GM23248 (cell line): Measurements from ENCODE around the gene NDC80. TPM values are rescaled to one million over a fixed set of nuclear protein-coding genes. Genes with fewer than 3 reads are reported as not detected.

Experiments
- DNase-seq: peaks from one replicate; pipeline ENCODE4 v3.0.0-alpha.2; 2015
- H2AFZ ChIP-seq: fragments of 200-600 bp; sonication (generic); 2 replicates; pipeline ENCODE4 v1.6.1; 2016; ENCODE audit warnings: antibody characterized with exemption
- H3F3A ChIP-seq: fragments of 200-600 bp; sonication (generic); 2 replicates; pipeline ENCODE4 v1.6.1; 2016; ENCODE audit warnings: mild to moderate bottlenecking, antibody characterized with exemption, mixed run types; ENCODE audit not compliant: insufficient read depth
- H3K27ac ChIP-seq: fragments of 200-600 bp; sonication (generic); 2 replicates; pipeline ENCODE4 v1.5.1; 2016; ENCODE audit warnings: mild to moderate bottlenecking
- H3K27me3 ChIP-seq: fragments of 200-600 bp; sonication (generic); replicated peaks from 2 replicates; pipeline ENCODE4 v1.6.1; 2016; ENCODE audit warnings: mild to moderate bottlenecking; ENCODE audit not compliant: insufficient read depth
- H3K36me3 ChIP-seq: fragments of 200-600 bp; sonication (generic); 2 replicates; pipeline ENCODE4 v1.6.1; 2016; ENCODE audit warnings: low read depth, mild to moderate bottlenecking
- H3K4me1 ChIP-seq: fragments of 200-600 bp; sonication (generic); 2 replicates; pipeline ENCODE4 v1.6.1; 2016; ENCODE audit warnings: mild to moderate bottlenecking; ENCODE audit not compliant: insufficient read depth
- H3K4me2 ChIP-seq: fragments of 200-600 bp; sonication (generic); one replicate; pipeline ENCODE4 v1.6.1; 2016; ENCODE audit warnings: mild to moderate bottlenecking; ENCODE audit not compliant: unreplicated experiment
- H3K4me3 ChIP-seq: fragments of 200-600 bp; sonication (generic); 2 replicates; pipeline ENCODE4 v1.5.1; 2016; ENCODE audit warnings: mild to moderate bottlenecking
- H3K79me2 ChIP-seq: fragments of 200-600 bp; sonication (generic); 2 replicates; pipeline ENCODE4 v1.6.1; 2016; ENCODE audit warnings: mild to moderate bottlenecking; ENCODE audit not compliant: insufficient read depth
- H3K9ac ChIP-seq: fragments of 200-600 bp; sonication (generic); 2 replicates; pipeline ENCODE4 v1.6.1; 2016; ENCODE audit warnings: mild to moderate bottlenecking
- H3K9me2 ChIP-seq: fragments of 200-600 bp; sonication (generic); 2 replicates; pipeline ENCODE4 v1.6.1; 2016; ENCODE audit warnings: mixed run types, mild to moderate bottlenecking, moderate library complexity; ENCODE audit not compliant: insufficient read depth
- H3K9me3 ChIP-seq: fragments of 200-600 bp; sonication (generic); one replicate; pipeline ENCODE4 v1.6.1; 2017; ENCODE audit warnings: low read depth
- H4K20me1 ChIP-seq: fragments of 200-600 bp; sonication (generic); 2 replicates; pipeline ENCODE4 v1.6.0; 2016; ENCODE audit not compliant: insufficient read depth
- EZH2 ChIP-seq: fragments of 200-600 bp; sonication (generic); IDR thresholded peaks from 2 replicates; pipeline ENCODE4 v1.6.1; 2018; ENCODE audit warnings: antibody characterized with exemption, mild to moderate bottlenecking; ENCODE audit not compliant: insufficient read depth, poor library complexity, severe bottlenecking
- EZH2phosphoT487 ChIP-seq: fragments of 200-600 bp; sonication (generic); IDR thresholded peaks from 2 replicates; pipeline ENCODE4 v1.6.1; 2018; ENCODE audit warnings: antibody characterized with exemption, moderate library complexity, mild to moderate bottlenecking, low read depth; ENCODE audit not compliant: insufficient read depth
- WGBS, 2 experiments: methylation state at CpG; one replicate each; pipeline ENCODE4 v1.1.6; 2015 to 2017; ENCODE audit warnings: low lambda C conversion rate in 2 of 2, low coverage in 1 of 2; ENCODE audit errors: missing lambda C conversion rate in 2 of 2; 5-methylcytosine and 5-hydroxymethylcytosine counted together
- in situ Hi-C: fragments of 300-500 bp; cut with MboI; formaldehyde crosslinking; loops from 2 replicates; pipeline ENCODE4 v1.15.0; 2020
- polyA plus RNA-seq: library from polyadenylated mRNA; unstranded; fragments of >200 nt; fragmentation: Nextera tagmentation; extraction: Ambion mirVana; gene quantifications from 2 replicates; pipeline ENCODE4 v1.2.1, GENCODE V29; 2016
- total RNA-seq: library from RNA; depleted of rRNA; stranded (reverse); fragments of >200 nt; shearing (Covaris generic); gene quantifications from 2 replicates; pipeline ENCODE4 v1.2.3, GENCODE V29; 2014

The NDC80 gene
- total and polyA plus RNA-seq, 2 experiments from 2014 or later, result 10.9 to 16.0 TPM

DNA sequence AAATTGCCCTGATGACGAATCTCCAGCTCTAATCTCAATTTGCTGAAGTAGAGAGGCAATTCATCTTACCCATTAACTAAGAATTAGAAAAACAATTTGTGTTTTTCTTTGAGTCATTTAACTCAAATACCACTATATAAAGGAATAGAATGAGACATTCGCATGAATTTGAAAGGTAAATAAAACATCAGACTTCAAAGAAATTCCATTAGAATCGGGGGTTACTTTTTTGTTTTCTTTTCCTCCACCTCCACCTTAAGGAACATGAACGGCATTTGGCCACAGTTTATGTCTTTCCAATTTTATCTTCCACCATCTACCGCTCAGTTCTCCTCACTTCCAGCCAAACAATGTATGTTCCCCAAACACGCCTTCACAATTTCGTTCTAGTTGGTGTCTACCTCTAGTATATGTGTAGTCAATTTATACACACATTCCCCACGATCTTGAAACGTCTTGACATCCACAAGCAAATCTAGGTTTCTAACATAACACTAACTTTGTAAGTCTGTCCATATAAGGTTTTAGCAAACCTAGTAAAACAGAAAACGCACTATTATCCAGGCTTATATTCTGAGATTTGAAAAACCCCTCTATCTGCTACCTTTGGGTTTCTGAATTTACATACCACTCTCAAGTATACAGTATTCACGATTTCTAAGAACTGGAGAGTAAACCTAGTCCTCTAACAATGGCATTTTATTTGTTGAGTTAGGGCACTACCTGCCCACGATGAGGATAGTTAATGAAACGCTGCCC, 83.0 kb downstream of the NDC80 start:
- TF ChIP-seq EZH2phosphoT487 (no peak), EZH2 (no peak)
- Histone ChIP-seq H3K27me3 (no peaks in the 10 kb centered on the region), H3K4me3 (peak overlapping the region; percentile 80), H3K4me2 (peak overlapping the region; percentile 90), H3K4me1 (peaks cover 19% of the 10 kb centered on the region), H3K36me3 (no peaks in the 10 kb centered on the region), H3K9me3 (no peaks in the 10 kb centered on the region), H3K9me2 (no peaks in the 10 kb centered on the region), H2AFZ (peak overlapping the region; percentile 84), H3F3A (peaks cover 15% of the 10 kb centered on the region), H3K79me2 (peaks cover 35% of the 10 kb centered on the region), H3K9ac (peak overlapping the region; percentile 93), H3K27ac (peak overlapping the region; percentile 82), H4K20me1 (peaks cover 4% of the 10 kb centered on the region; the same call in 1 of the 2 replicates)
- peak; percentile 4 for DNase-seq
- 50 to 51% methylated on average over 13 of the region's 13 CpGs for WGBS, 2 experiments
- in situ Hi-C loops, result no loop called here

DNA sequence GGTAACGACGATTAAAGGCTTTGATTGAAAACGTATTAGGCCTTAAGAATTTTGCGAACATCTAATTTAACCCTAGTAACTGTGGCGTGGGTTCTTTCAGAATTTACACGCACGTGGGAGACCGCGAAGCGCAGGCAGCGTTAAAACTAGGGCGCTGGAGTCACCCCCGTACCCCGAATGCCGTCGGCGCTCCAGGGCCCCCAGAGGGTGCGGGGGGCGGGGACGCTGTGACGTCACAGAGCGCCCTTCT, 83.5 kb downstream of the NDC80 start:
- no peak for TF ChIP-seq EZH2phosphoT487
- no peak for TF ChIP-seq EZH2
- H3K9ac ChIP-seq, result peak overlapping the region; percentile 93
- 1 to 3% methylated on average over 21 to 22 of the region's 22 CpGs for WGBS, 2 experiments
- peaks cover 15% of the 10 kb centered on the region for H3F3A ChIP-seq
- peaks cover 23% of the 10 kb centered on the region for H3K4me1 ChIP-seq
- H4K20me1 ChIP-seq, result peaks cover 4% of the 10 kb centered on the region; the same call in 1 of the 2 replicates
- H3K36me3 ChIP-seq, result no peaks in the 10 kb centered on the region
- H2AFZ ChIP-seq, result peak overlapping the region; percentile 84
- in situ Hi-C loops, result no loop called here
- no peak for DNase-seq
- peaks cover 40% of the 10 kb centered on the region for H3K79me2 ChIP-seq
- H3K9me2 ChIP-seq, result no peaks in the 10 kb centered on the region
- peak overlapping the region; percentile 80 for H3K4me3 ChIP-seq
- H3K27ac ChIP-seq, result peak overlapping the region; percentile 82
- no peaks in the 10 kb centered on the region for H3K9me3 ChIP-seq
- H3K4me2 ChIP-seq, result peak overlapping the region; percentile 90
- no peaks in the 10 kb centered on the region for H3K27me3 ChIP-seq

DNA sequence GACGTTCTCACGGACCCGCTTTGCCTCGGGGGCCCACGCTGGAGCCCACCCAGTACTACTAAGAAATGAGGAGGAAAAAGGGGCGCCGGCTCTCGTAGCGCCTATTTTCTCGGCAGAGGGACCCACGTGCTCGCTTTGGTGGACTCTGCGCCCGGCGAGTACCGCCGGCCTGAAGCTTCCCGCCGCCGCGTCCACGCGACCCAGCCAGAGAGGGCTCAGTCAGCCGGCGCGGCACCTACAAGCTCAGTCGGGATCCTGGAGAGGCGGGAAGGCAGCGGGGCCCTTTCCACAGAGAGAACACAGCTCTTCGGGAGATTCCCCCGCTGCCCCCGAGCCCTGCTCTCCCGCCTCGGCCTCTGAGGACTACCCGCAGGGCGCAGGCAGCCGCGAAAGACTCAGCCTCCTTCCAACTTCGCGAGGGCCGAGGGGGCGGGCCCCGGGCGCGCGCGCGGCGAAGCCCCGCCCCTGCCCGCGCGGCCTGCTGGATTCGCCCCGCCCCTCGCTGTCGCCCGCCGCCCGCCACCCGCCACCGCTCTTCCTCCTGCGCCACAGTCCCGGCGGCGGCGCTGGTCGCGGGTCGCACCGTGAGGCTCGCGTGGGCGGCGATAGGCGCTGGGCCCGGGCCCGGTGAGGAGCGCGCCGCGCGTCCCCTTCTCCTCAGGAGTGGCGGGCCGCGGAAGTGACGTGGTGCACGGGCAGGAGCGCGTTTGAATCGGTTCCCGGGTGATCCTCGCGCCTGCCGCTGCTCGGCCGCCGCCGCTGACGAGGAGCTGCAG, 84.0 kb downstream of the NDC80 start, which contains the start of gene SMCHD1:
Gene SMCHD1, plus strand, starts transcription at position 549 of the 776 bp plus-strand sequence. CDS start 350 bp downstream, outside the sequence.
- H3K9me3 ChIP-seq, result no peaks in the 10 kb centered on the region
- H3K4me1 ChIP-seq, result peaks cover 23% of the 10 kb centered on the region
- peak within 1 kb of the TSS; percentile 90 for H3K4me2 ChIP-seq
- peaks cover 46% of the 10 kb centered on the region for H3K79me2 ChIP-seq
- H3F3A ChIP-seq, result peaks cover 15% of the 10 kb centered on the region
- peaks cover 4% of the 10 kb centered on the region; the same call in 1 of the 2 replicates for H4K20me1 ChIP-seq
- H3K9ac ChIP-seq, result peak within 1 kb of the TSS; percentile 93
- no peaks in the 10 kb centered on the region for H3K9me2 ChIP-seq
- H3K27me3 ChIP-seq, result no peaks in the 10 kb centered on the region
- no peaks in the 10 kb centered on the region for H3K36me3 ChIP-seq
- DNase-seq, result peak; percentile 92
- H3K4me3 ChIP-seq, result peak within 1 kb of the TSS; percentile 80
- in situ Hi-C loops, result no loop called here
- peak within 1 kb of the TSS; percentile 84 for H2AFZ ChIP-seq
- TF ChIP-seq EZH2phosphoT487, result no peak
- no peak for TF ChIP-seq EZH2
- WGBS, 2 experiments, result 1 to 2% methylated on average over 50 to 71 of the region's 100 CpGs
- peak within 1 kb of the TSS; percentile 82 for H3K27ac ChIP-seq

DNA sequence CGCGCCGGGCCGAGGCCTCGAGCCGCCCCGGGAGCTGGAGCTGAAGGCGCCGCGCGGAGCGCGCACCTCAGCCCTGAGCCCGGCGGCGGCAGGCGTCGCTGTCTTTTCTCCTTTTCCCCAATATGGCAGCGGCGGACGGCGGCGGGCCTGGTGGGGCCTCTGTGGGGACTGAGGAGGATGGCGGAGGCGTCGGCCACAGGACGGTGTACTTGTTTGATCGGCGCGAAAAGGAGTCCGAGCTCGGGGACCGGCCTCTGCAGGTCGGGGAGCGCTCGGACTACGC, 84.5 kb downstream of the NDC80 start:
- Histone ChIP-seq H3K79me2 (peaks cover 51% of the 10 kb centered on the region), H3K27me3 (no peaks in the 10 kb centered on the region), H3F3A (peaks cover 15% of the 10 kb centered on the region), H3K9ac (peak overlapping the region; percentile 93), H4K20me1 (peaks cover 4% of the 10 kb centered on the region; the same call in 1 of the 2 replicates), H3K4me3 (peak overlapping the region; percentile 80), H3K27ac (peak overlapping the region; percentile 82), H3K9me3 (no peaks in the 10 kb centered on the region), H3K9me2 (no peaks in the 10 kb centered on the region), H2AFZ (peak overlapping the region; percentile 84), H3K4me1 (peaks cover 23% of the 10 kb centered on the region), H3K36me3 (no peaks in the 10 kb centered on the region), H3K4me2 (peak overlapping the region; percentile 89)
- 0 to 3% methylated on average over 29 to 35 of the region's 37 CpGs for WGBS, 2 experiments
- TF ChIP-seq EZH2 (no peak), EZH2phosphoT487 (no peak)
- DNase-seq, result no peak
- in situ Hi-C loops, result no loop called here
